Epidermal melanocyte (primary cell): ENCODE data around the gene RBM34.
"Not testable (repeated sequence)": the region's sequence is repeated elsewhere in the genome, so short reads cannot be mapped to it uniquely, and the experiment has no call there.

ENCODE experiments used
- DNase-seq: peaks from one replicate; pipeline ENCODE4 v3.0.0; 2011; ENCODE audit warnings: low spot score; ENCODE audit not compliant: insufficient read length

RBM34 gene

DNA sequence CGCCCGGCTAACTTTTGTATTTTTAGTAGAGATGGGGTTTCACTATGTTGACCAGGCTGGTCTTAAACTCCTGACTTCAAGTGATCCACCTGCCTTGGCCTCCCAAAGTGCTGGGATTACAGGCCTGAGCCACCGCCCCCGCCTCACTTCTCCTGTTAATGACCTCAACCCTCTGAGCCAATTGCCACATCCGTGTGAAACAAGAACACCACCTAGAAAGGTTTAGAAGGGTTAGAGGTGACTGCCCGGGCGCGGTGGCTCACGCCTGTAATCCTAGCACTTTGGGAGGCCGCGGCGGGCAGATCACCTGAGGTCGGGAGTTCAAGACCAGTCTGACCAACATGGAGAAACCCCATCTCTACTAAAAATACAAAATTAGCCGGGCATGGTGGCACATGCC, 68.6 kb downstream of the RBM34 start:
- not testable (repeated sequence) for DNase-seq

DNA sequence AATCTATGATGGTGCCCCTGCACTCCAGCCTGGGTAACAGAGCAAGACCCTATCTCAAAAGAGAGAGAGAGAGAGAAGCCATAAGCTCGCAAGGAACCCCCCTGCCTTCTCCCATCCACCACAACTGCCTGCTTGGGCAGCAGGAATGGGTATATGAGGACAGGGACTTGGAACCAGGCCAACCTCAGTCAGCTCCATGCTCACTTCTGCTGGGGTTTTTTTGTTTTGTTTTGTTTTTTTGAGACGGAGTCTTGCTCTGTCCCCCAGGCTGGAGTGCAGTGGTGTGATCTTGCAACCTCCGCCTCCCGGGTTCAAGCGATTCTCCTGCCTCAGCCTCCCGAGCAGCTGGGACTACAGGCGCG, 69.0 kb downstream of the RBM34 start:
- not testable (repeated sequence) for DNase-seq

DNA sequence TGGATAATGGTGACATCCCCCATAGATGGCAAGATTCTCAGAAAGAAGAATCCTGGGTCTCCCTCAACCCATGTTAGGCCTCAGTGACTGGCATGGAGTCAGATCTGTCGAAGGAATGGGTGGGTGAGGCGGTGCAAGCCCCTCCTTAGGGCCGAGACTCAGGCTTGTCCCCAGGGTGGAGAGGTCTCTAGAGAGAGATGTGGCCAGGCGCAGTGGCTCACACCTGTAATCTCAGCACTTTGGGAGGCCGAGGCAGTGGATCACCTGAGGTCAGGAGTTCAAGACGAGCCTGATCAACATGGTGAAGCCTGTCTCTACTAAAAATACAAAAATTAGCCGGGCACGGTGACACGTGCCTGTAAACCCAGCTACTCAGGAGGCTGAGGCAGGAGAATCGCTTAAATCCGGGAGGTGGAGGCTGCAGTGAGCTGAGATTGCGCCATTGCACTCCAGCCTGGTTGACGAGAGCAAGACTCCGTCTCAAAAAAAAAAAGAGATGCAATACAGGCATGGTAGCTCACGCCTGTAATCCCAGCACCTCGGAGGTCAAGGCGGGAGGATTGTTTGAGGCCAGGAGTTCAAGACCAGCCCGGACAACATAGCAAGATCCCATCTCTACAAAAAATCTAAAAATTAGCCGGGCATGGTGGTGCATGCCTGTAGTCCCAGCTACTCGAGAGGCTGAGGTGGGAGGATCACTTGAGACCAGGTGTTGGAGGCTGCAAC, 69.6 kb downstream of the RBM34 start:
- DNase-seq: not testable (repeated sequence)

DNA sequence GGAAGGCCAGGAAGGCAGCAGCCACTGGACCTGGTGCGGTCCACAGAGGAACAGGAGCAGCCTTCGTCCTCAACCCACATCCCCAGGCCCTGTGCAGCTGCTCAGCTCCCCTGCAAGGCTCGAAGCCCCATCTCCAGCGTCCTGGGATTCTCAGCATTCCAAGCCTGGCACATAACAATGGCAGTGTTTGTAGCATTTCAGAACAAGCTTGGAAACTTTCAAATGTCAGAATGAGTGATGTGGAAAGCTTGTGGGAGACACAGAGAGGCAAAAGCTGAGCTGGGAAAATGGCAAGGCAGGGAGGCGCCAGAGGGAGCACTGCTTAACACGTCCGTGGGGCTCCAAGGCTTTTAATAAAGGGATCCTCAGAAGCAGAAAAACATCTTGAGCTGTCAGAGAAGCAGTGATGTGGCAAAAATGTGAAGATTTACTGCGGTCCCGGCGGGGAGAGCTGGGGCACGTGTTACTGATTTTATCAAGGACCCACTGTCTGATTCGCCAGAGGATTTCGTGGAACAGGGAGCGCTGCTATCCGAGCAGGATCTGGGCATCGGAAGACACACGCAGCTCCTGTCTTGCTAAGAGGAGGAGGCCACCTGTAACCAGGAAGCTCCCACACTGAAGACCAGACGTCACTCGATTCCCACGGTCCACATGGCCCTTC, 70.5 kb downstream of the RBM34 start:
- DNase-seq: peak; percentile 34

DNA sequence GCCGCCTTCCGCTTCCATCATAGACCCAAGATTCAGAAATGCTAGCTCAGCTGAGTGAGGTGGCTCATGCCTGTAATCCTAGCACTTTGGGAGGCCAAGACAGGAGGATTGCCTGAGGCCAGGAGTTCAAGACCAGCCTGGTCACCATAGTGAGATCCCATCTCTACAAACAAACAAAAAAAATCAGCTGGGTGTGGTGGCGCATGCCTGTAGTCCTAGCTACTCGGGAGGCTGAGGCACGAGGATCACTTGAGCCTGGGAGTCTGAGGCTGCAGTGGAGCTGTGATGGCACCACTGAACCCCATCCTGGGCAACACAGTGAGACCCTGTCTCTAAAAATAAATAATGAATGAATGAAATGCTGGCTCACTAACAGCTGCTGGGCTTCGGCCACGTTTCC, 72.1 kb downstream of the RBM34 start:
- DNase-seq: no peak

DNA sequence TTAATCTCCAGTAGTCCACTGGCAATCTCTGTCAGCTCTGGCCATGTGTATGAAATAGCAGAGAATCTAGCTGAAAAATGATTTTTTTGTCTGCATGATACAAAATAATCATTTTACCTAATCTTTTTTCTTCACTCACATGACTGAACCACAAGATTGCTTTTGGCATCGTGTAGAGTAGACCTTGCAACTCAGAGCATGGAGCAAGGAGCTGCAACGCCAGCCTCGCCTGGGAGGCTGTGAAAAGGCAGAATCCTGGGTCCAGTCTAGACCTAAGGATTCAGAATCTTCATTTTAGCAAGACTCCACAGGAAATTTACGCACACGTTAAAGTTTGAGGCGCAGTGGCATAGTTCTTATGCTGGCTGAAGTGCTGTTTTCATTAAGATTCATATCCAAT, 72.6 kb downstream of the RBM34 start:
- no peak for DNase-seq

DNA sequence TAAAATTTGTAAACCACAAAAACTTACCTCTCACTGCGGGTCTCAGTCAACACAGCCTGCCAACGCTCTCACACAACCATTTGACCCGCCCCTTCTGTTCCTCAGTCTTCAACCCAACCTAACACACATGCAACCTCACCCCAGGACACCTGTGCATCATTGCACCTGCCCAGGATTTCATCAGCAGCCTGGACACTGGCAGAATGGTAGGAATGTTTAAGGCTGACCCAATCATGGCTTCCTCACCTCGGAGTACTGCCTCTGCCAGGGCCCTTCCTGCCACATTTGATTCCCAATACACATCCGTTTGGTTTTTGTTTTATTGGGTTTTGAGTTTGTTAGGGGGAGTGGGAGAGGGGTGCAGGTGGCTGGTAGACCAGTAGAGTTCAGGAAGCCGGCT, 73.1 kb downstream of the RBM34 start:
- no peak for DNase-seq

DNA sequence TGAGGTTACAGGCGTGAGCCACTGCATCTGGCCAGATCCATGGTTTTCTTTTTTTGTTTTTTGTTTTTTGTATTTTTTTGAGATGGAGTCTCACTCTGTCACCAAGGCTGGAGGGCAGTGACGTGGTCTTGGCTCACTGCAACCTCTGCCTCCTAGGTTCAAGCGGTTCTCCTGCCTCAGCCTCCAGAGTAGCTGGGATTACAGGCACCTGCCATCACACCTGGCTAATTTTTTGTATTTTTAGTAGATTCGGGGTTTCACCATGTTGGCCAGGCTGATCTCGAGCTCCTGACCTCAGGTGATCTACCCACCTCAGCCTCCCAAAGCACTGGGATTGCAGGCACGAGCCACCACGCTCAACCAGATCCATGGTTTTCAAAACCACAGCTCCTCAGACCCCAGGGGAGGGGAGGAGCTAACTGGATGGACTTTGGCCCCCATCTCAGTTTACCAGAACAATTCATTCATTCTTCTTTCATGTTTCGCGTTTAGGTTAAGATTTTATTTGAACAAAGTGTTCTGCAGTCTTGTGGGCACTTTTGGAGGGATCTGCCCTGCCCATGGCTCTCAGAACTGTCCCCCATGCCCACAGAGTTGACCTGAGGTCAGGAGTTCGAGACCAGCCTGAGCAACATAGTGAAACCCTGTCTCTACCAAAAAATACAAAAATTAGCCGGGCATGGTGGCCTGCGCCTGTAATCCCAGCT, 75.5 kb downstream of the RBM34 start:
- not testable (repeated sequence) for DNase-seq
